HepG2 (cell line): Measurements from ENCODE around the gene AGER. TPM values are rescaled to one million over a fixed set of nuclear protein-coding genes. Genes with fewer than 3 reads are reported as not detected.

ENCODE experiments used
- ATAC-seq: fragments of 200-7000 bp; cut with Tn5 transposase; 3 replicates; pipeline ENCODE4 v1.9.1; 2020; ENCODE audit warnings: mild to moderate bottlenecking, moderate library complexity
- BruUV-seq: library from RNA; stranded (reverse); fragments of 400-500 nt; replicated peaks from 2 replicates; lab custom pipeline; 2021; lab: Mats Ljungman, UMichigan
- CTCF ChIA-PET: fragments of 300-600 bp; formaldehyde crosslinking; extraction: SDS; loops from one replicate; lab custom pipeline; 2021; ENCODE audit warnings: low total read pairs, inconsistent platforms, low intra/inter-chr PET ratio; lab: Yijun Ruan, JAX
- POLR2A ChIA-PET: fragments of 350-600 bp; sonication (Branson Sonifier 250); formaldehyde crosslinking; loops from one replicate; lab custom pipeline; 2020; ENCODE audit warnings: antibody characterized with exemption, inconsistent platforms; lab: Yijun Ruan, JAX
- DNase-seq: peaks from one replicate; pipeline ENCODE4 v3.0.0-alpha.2; 2015; ENCODE audit warnings: low spot score
- FAIRE-seq: peaks from 3 replicates; lab custom pipeline; 2011; peaks lifted over from hg19 to GRCh38; lab: Jason Lieb, UNC
- H2AFZ ChIP-seq: one replicate; pipeline ENCODE4 v1.6.1; 2011; ENCODE audit warnings: low read length, inconsistent platforms
- H3K27ac ChIP-seq: fragments of 300-600 bp; 3 replicates; pipeline ENCODE4 v1.8.0; 2011; ENCODE audit warnings: mixed run types, mild to moderate bottlenecking, mixed read lengths, low read length, inconsistent platforms; ENCODE audit not compliant: insufficient read depth; ENCODE audit errors: extremely low read length
- H3K27me3 ChIP-seq, 2 experiments: fragments of 200-600 bp in 1 of 2; 2 replicates in 1 of 2; 3 replicates in 1 of 2; pipeline versions ENCODE4 v1.6.0 to v1.8.0; 2011; ENCODE audit warnings: low read length in 2 of 2, mild to moderate bottlenecking in 2 of 2, moderate library complexity in 2 of 2, inconsistent platforms in 1 of 2; ENCODE audit not compliant: insufficient read depth in 2 of 2, control insufficient read depth in 1 of 2
- H3K36me3 ChIP-seq, 2 experiments: fragments of 200-600 bp in 1 of 2; replicated peaks in 1 of 2; 2 replicates in 1 of 2; 3 replicates in 1 of 2; pipeline versions ENCODE4 v1.5.1 to v1.8.0; 2011; ENCODE audit warnings: low read length in 2 of 2, inconsistent platforms in 1 of 2; ENCODE audit not compliant: insufficient read depth in 2 of 2, control insufficient read depth in 1 of 2
- H3K4me1 ChIP-seq: 2 replicates; pipeline ENCODE4 v1.5.1; 2012; ENCODE audit warnings: low read length, inconsistent platforms; ENCODE audit not compliant: insufficient read depth
- H3K4me2 ChIP-seq: 2 replicates; pipeline ENCODE4 v1.6.0; 2011; ENCODE audit warnings: low read depth, low read length, inconsistent platforms
- H3K4me3 ChIP-seq, 3 experiments: fragments of 200-600 bp in 1 of 3; sonication (generic), shearing (Covaris generic) in 1 of 3; replicated peaks in 1 of 3; 2 replicates each; pipeline ENCODE4 v1.5.1; 2011 to 2016; ENCODE audit warnings: low read length in 3 of 3, inconsistent platforms in 2 of 3, low read depth in 2 of 3, mild to moderate bottlenecking in 2 of 3, control low read depth in 1 of 3, mixed read lengths in 1 of 3; ENCODE audit not compliant: insufficient read depth in 1 of 3
- H3K79me2 ChIP-seq: one replicate; pipeline ENCODE4 v1.6.1; 2011; ENCODE audit warnings: low read length, inconsistent platforms; ENCODE audit not compliant: insufficient read depth
- H3K9ac ChIP-seq: 2 replicates; pipeline ENCODE4 v1.6.0; 2011; ENCODE audit warnings: mild to moderate bottlenecking, low read depth, low read length, inconsistent platforms; ENCODE audit not compliant: insufficient read depth
- H3K9me3 ChIP-seq: 2 replicates; pipeline ENCODE4 v1.5.1; 2012; ENCODE audit warnings: mild to moderate bottlenecking, low read length
- H4K20me1 ChIP-seq: 2 replicates; pipeline ENCODE4 v1.6.0; 2011; ENCODE audit warnings: inconsistent platforms, mild to moderate bottlenecking, low read length, moderate library complexity; ENCODE audit not compliant: insufficient read depth
- ZBTB26 ChIP-seq: IDR thresholded peaks from 2 replicates; pipeline ENCODE4 v1.6.1; 2016; ENCODE audit warnings: missing compliant biosample characterization, missing genetic modification reagents, borderline replicate concordance
- ZSCAN31 ChIP-seq: sonication (generic); formaldehyde crosslinking; IDR thresholded peaks from 2 replicates; pipeline ENCODE4 v1.5.0; 2020; ENCODE audit warnings: low read depth, mild to moderate bottlenecking, missing genetic modification reagents
- WGBS: methylation state at CpG from one replicate; pipeline ENCODE4 v1.1.6; 2017; ENCODE audit warnings: low lambda C conversion rate; 5-methylcytosine and 5-hydroxymethylcytosine counted together
- in situ Hi-C: cut with HindIII; loops from 2 replicates; pipeline ENCODE4 v1.10.0; 2017; ENCODE audit warnings: low pct_unique_long_range_greater_than_20kb; ENCODE audit not compliant: extremely low pct_ligation_motif_present
- intact Hi-C: fragments of 100-400 bp; cut with micrococcal nuclease; formaldehyde crosslinking; loops from one replicate; pipeline ENCODE4 v1.10.0; 2022; ENCODE audit not compliant: unreplicated experiment
- polyA plus RNA-seq, 8 experiments: library from polyadenylated mRNA; depleted of rRNA in 3 of 8; stranded (reverse) in 7 of 8; unstranded in 1 of 8; fragments of >200 nt; fragmentation: Illumina TruSeq in 4 of 8; extraction: Trizol in 4 of 8; gene quantifications; 2 replicates each; pipeline versions ENCODE4 v1.2.1 to v1.2.3, GENCODE V29; 2011 to 2016; ENCODE audit warnings: low read depth in 4 of 8, missing spikeins in 1 of 8, mixed read lengths in 1 of 8; ENCODE audit not compliant: insufficient read depth in 1 of 8
- total RNA-seq, 5 experiments: library from RNA; depleted of rRNA; stranded (reverse); fragments of >200 nt; fragmentation: Illumina TruSeq; extraction: Trizol; gene quantifications; 2 replicates each; pipeline ENCODE4 v1.2.3, GENCODE V29; 2016; ENCODE audit warnings: low read depth in 1 of 5
- TF ChIP-seq, protein P1 (sequence below): sonication (generic); formaldehyde crosslinking; IDR thresholded peaks from 2 replicates; pipeline ENCODE4 v1.9.0; 2022; ENCODE audit warnings: missing genetic modification reagents, mild to moderate bottlenecking, borderline replicate concordance

The AGER gene
- total and polyA plus RNA-seq, 2 of the 13 experiments (the other 11 are each of a cell fraction or from before 2014, with no cell fraction given) = 1.9 to 5.1 TPM

DNA sequence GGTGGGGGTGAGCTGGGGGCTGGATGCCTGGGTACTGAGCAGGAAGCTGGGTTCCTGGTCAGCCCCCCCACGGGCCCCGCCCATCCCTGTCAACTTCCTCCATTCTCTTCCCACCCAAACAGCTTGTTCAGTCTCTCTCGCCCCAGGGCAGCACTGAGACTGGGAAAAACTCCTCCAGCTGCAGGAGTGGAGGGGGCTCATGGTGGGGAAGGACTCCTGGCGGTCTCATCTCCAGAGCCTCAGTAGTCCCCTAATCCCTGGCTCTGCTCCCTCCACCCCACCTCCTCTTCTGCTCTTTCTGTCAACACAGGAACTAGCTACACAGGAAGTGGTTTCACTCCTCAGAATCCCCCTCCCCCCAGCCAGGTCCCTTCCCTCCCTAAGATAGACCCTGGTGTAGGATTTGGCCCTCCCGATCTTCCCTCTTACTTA, 8.6 kb upstream of the AGER start, which contains the start of gene GPSM3 (continued):
- TF ChIP-seq ZBTB26 = peak; percentile 32; the same call in 1 of the 2 replicates

DNA sequence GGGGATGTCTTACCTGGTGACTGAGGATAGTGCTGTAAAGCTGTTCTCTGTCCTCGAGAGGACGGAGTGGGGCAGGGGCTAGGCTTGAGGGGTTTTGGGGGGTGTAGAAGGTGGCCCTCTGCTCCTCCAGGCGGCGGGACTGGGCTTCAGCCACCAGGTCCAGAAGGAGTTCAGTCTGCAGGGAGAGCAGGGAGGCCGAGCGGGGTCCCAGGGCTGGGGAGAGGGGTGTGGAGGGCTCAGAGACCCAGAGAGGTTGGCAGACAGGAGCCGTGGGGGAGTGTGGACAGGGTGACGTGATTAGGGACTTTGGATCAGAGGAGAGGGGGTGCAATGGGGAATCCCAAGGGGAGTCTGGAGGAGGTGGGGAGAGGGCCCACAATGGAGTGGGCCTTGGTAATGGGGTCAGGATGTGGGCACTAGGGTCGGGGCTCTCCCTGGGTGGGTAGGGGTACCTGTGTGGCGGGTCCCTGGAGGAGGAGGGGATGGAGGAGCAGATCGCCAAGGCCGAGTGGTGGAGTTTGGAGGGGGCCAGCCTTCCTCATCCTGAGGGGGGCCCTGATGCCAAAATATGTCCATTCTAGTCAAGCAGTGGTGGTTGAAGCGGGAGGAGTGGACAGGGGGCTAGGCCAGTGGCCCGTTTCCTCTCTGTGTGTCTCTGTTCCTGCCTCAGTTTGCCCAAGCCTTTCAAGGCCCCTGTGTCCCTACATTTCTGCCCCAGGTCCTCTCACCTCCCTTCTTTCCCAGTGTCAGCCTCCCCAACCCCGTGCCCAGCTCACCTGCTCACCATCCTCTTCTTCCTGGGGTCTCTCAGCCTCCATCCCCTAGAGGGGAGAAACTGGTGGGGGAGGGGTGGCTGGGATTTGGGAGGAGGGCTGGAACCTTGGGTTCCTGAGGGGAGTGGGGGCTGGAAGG, 7.9 kb upstream of the AGER start:
- peak overlapping the region in 1 of 3 experiments; percentile 93; a peak in 1 of 6 replicates for H3K4me3 ChIP-seq
- in situ Hi-C loops = loop anchor here (5.0 kb wide), 1 partner anchor 780 kb away; no protein-coding TSS in a partner anchor

More for the DNA sequence above, 7.9 kb upstream of the AGER start:
- BruUV-seq = no TSS peak
- Histone ChIP-seq H3K9ac (no peak overlapping the region), H3K27ac (no peak overlapping the region), H3K4me1 (peaks cover 56% of the 10 kb centered on the region), H4K20me1 (no peaks in the 10 kb centered on the region), H3K27me3 (no peaks in the 10 kb centered on the region; a peak in 1 of 5 replicates), H3K9me3 (no peaks in the 10 kb centered on the region)
- ATAC-seq = no peak
- TF ChIP-seq, protein P1, sequence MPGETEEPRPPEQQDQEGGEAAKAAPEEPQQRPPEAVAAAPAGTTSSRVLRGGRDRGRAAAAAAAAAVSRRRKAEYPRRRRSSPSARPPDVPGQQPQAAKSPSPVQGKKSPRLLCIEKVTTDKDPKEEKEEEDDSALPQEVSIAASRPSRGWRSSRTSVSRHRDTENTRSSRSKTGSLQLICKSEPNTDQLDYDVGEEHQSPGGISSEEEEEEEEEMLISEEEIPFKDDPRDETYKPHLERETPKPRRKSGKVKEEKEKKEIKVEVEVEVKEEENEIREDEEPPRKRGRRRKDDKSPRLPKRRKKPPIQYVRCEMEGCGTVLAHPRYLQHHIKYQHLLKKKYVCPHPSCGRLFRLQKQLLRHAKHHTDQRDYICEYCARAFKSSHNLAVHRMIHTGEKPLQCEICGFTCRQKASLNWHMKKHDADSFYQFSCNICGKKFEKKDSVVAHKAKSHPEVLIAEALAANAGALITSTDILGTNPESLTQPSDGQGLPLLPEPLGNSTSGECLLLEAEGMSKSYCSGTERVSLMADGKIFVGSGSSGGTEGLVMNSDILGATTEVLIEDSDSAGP (CRISPR knock-in tag) = peak; percentile 1; the same call in 1 of the 2 replicates
- TF ChIP-seq ZSCAN31 = no peak
- TF ChIP-seq, all 625 proteins: peak for 1
- Histone ChIP-seq H2AFZ (no peak overlapping the region), H3K4me2 (peak overlapping the region; percentile 95), H3K79me2 (peaks cover 15% of the 10 kb centered on the region), H3K36me3 (peaks cover 6 to 10% of the 10 kb centered on the region in 2 experiments; a peak in 4 of 5 replicates)
- 76% methylated on average over 15 of the region's 15 CpGs for WGBS
- POLR2A ChIA-PET = interaction anchor here (1.1 to 7.1 kb wide), 8 partner anchors 9 to 780 kb away, joined by 3 to 127 read pairs (median 6); partner anchors contain the start of genes AGPAT1, ATF6B, FKBPL and RNF5
- FAIRE-seq = no peak
- intact Hi-C loops = no loop called here
- CTCF ChIA-PET = no interaction called here
- DNase-seq = no peak
